Measurements from ENCODE around the gene MYLK3. TPM values are rescaled to one million over a fixed set of nuclear protein-coding genes. Genes with fewer than 3 reads are reported as not detected.

The MYLK3 gene
- total RNA-seq, 1 donor from 2014 or later: 0.49 TPM

GRCh38 chr16:46745617-46746016 lies 2.5 kb downstream of the MYLK3 start:
- TF ChIP-seq CTCF (IDR thresholded peaks at IDR 0.05; ENCODE audit: partially characterized antibody, unreplicated experiment): no peak
- Mint-ChIP-seq H3K27me3 (ENCODE audit: unreplicated experiment) (peaks cover 4% of the 10 kb centered on the region), H3K36me3 (ENCODE audit: unreplicated experiment) (no peaks in the 10 kb centered on the region), H3K4me3 (ENCODE audit: unreplicated experiment) (no peak overlapping the region), H3K4me1 (ENCODE audit: low read depth, unreplicated experiment) (peaks cover 3% of the 10 kb centered on the region), H3K9me3 (ENCODE audit: unreplicated experiment) (no peaks in the 10 kb centered on the region), H3K27ac (ENCODE audit: unreplicated experiment) (no peak overlapping the region)
- DNase-seq: no peak

DNA sequence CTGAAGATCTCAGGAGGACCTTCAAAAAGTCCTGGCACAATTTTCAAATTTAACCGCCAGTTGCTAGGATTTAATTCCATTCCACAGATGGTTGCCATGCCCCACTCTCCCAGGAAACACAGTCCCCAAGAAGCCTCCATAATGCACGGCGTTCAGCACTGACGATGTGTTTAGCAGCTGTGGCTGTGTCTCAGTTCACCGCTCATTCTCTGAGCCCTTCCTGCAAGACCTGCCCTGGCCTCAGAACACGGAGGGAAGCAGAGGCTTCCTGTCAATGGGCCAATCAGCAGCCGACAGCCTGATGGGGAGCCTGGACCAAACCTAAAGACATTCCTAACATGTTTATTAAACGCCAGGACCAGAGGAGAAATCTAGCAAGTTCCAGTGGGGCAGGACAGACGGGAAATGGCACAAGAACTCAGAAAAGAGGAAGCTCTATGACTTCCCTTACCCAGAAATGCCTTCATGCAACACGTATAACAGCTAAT lies 4.9 kb downstream of the MYLK3 start:
- Mint-ChIP-seq H3K27ac (ENCODE audit: unreplicated experiment) (no peak overlapping the region), H3K9me3 (ENCODE audit: unreplicated experiment) (no peaks in the 10 kb centered on the region), H3K4me1 (ENCODE audit: low read depth, unreplicated experiment) (peaks cover under 1% of the 10 kb centered on the region), H3K4me3 (ENCODE audit: unreplicated experiment) (no peak overlapping the region), H3K27me3 (ENCODE audit: unreplicated experiment) (peaks cover 1% of the 10 kb centered on the region), H3K36me3 (ENCODE audit: unreplicated experiment) (no peaks in the 10 kb centered on the region)
- TF ChIP-seq CTCF (IDR thresholded peaks at IDR 0.05; ENCODE audit: partially characterized antibody, unreplicated experiment): no peak
- DNase-seq: no peak

DNA sequence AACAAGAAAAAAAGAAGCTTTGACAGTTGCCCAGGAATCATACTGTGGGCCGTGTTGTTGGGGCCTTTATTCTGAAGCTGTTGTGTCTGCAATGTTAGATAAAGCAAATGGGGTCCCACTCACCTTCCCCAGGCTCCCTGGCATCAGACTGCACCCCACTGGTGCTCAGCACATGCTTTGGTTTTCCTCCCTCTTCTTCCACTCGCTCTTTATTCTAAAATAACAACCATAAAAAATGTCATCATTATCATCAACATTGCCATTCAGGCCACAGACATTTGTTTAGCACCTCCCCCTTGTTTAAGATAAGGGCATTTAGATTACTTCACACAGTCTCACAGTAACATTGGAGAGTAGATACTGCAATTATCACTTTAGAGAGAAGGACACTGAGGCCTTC lies 8.2 kb downstream of the MYLK3 start:
- H3K27me3 Mint-ChIP-seq (ENCODE audit: unreplicated experiment): no peaks in the 10 kb centered on the region
- no peaks in the 10 kb centered on the region for H3K4me1 Mint-ChIP-seq (ENCODE audit: low read depth, unreplicated experiment)
- H3K27ac Mint-ChIP-seq (ENCODE audit: unreplicated experiment): no peak overlapping the region
- no peak for TF ChIP-seq CTCF (IDR thresholded peaks at IDR 0.05; ENCODE audit: partially characterized antibody, unreplicated experiment)
- DNase-seq: no peak
- no peaks in the 10 kb centered on the region for H3K9me3 Mint-ChIP-seq (ENCODE audit: unreplicated experiment)
- no peak overlapping the region for H3K4me3 Mint-ChIP-seq (ENCODE audit: unreplicated experiment)
- no peaks in the 10 kb centered on the region for H3K36me3 Mint-ChIP-seq (ENCODE audit: unreplicated experiment)

GRCh38 chr16:46737621-46738214 lies 10.4 kb downstream of the MYLK3 start:
- no peaks in the 10 kb centered on the region for H3K36me3 Mint-ChIP-seq (ENCODE audit: unreplicated experiment)
- DNase-seq: no peak
- no peak overlapping the region for H3K4me3 Mint-ChIP-seq (ENCODE audit: unreplicated experiment)
- no peaks in the 10 kb centered on the region for H3K27me3 Mint-ChIP-seq (ENCODE audit: unreplicated experiment)
- TF ChIP-seq CTCF (IDR thresholded peaks at IDR 0.05; ENCODE audit: partially characterized antibody, unreplicated experiment): no peak
- no peaks in the 10 kb centered on the region for H3K9me3 Mint-ChIP-seq (ENCODE audit: unreplicated experiment)
- H3K4me1 Mint-ChIP-seq (ENCODE audit: low read depth, unreplicated experiment): no peaks in the 10 kb centered on the region
- no peak overlapping the region for H3K27ac Mint-ChIP-seq (ENCODE audit: unreplicated experiment)

DNA sequence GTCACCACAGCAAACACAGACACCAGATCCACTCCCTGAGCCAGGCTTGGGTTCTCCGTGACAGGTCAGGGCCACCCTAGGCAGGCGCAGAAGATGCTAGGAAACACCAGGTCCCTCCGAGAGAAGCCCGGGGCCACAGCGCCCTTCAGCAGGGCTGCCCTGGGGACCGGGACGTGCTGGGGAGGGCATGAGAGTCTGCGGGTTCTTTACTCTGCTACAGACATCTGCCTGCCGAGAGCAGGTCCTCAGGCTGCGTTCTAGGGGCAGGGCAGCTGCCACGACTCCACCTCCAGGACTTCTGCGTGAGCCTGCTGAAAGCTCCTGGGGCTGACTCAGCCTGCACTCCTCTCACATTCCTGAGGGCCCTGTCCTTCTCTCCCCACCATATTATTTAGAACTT lies 11.4 kb downstream of the MYLK3 start:
- H3K27me3 Mint-ChIP-seq (ENCODE audit: unreplicated experiment): no peaks in the 10 kb centered on the region
- DNase-seq: no peak
- no peak overlapping the region for H3K27ac Mint-ChIP-seq (ENCODE audit: unreplicated experiment)
- no peak overlapping the region for H3K4me3 Mint-ChIP-seq (ENCODE audit: unreplicated experiment)
- H3K4me1 Mint-ChIP-seq (ENCODE audit: low read depth, unreplicated experiment): no peaks in the 10 kb centered on the region
- H3K36me3 Mint-ChIP-seq (ENCODE audit: unreplicated experiment): no peaks in the 10 kb centered on the region
- no peaks in the 10 kb centered on the region for H3K9me3 Mint-ChIP-seq (ENCODE audit: unreplicated experiment)
- no peak for TF ChIP-seq CTCF (IDR thresholded peaks at IDR 0.05; ENCODE audit: partially characterized antibody, unreplicated experiment)
